Peyer's patch (tissue), 4 donors: Measurements from ENCODE around the gene LPIN1.

Experiments used
- POLR2A ChIP-seq, 2 donors: fragments of 450-650 bp; IDR thresholded peaks; one replicate each; pipeline ENCODE4 v1.5.1; 2017; ENCODE audit warnings: antibody characterized with exemption in 2 of 2, mild to moderate bottlenecking in 2 of 2, moderate library complexity in 2 of 2
- TF ChIP-seq, protein P1 (sequence below), 6 experiments: fragments of 450-650 bp in 4 of 6; fragments of 200-600 bp in 2 of 6; sonication (generic) in 1 of 6; IDR thresholded peaks; one replicate each; pipeline ENCODE4 v1.5.1; 2017 to 2019; ENCODE audit warnings: antibody characterized with exemption in 6 of 6, mild to moderate bottlenecking in 3 of 6, moderate library complexity in 1 of 6

- TF ChIP-seq, protein P1, sequence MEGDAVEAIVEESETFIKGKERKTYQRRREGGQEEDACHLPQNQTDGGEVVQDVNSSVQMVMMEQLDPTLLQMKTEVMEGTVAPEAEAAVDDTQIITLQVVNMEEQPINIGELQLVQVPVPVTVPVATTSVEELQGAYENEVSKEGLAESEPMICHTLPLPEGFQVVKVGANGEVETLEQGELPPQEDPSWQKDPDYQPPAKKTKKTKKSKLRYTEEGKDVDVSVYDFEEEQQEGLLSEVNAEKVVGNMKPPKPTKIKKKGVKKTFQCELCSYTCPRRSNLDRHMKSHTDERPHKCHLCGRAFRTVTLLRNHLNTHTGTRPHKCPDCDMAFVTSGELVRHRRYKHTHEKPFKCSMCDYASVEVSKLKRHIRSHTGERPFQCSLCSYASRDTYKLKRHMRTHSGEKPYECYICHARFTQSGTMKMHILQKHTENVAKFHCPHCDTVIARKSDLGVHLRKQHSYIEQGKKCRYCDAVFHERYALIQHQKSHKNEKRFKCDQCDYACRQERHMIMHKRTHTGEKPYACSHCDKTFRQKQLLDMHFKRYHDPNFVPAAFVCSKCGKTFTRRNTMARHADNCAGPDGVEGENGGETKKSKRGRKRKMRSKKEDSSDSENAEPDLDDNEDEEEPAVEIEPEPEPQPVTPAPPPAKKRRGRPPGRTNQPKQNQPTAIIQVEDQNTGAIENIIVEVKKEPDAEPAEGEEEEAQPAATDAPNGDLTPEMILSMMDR (IDR thresholded peaks at IDR 0.05), result no peak
- no peak for TF ChIP-seq POLR2A (IDR thresholded peaks at IDR 0.05)
Measured at GRCh38 chr2:11711354-11711716, 35.1 kb upstream of the LPIN1 start.
